Gastroesophageal sphincter (tissue), 3 donors: ENCODE measurements around the gene REEP3.

ENCODE experiments used
- POLR2A ChIP-seq, 2 donors: fragments of 450-650 bp; IDR thresholded peaks; one replicate each; pipeline ENCODE4 v1.6.1; 2017; ENCODE audit warnings: antibody characterized with exemption in 2 of 2, mild to moderate bottlenecking in 2 of 2, moderate library complexity in 1 of 2
- POLR2AphosphoS5 ChIP-seq: sonication (generic); formaldehyde crosslinking; IDR thresholded peaks from one replicate; pipeline ENCODE4 v1.6.1; 2017; ENCODE audit warnings: antibody characterized with exemption
- TF ChIP-seq, protein P1 (sequence below), 4 experiments: fragments of 200-600 bp in 2 of 4; fragments of 450-650 bp in 2 of 4; sonication (generic) in 1 of 4; IDR thresholded peaks; one replicate each; pipeline ENCODE4 v1.5.1; 2017 to 2019; ENCODE audit warnings: antibody characterized with exemption in 4 of 4, mild to moderate bottlenecking in 2 of 4, moderate library complexity in 2 of 4

DNA sequence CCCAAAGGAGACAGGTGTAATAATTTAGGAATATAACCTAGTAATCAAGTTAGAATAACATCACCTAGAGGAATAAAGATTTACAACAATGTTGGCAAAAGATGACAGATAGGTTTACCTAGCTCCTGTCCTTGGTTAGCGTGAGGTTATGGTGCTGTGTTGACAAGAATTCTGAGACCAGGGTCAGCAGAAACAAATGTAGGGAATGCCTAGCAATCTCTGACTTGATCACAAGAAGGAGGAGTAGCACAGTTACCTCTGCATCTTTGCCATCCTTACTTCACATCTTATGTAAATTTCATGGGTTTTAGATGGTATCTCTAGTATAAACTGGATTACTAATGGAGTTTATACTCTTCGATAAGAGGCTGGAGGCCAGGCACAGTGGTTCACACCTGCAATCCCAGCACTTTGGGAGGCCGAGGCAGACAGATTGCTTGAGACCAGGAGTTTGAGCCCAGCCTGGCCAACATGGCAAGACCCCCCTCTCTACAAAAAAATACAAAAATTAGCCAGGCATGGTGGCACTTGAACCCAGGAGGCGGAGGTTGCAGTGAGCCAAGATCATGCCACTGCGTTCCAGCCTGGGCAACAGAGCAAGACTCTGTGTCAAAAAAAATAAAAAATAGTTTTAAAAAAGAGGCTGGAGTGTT, 37.1 kb downstream of the REEP3 start:
- TF ChIP-seq POLR2A (IDR thresholded peaks at IDR 0.05) (no peak), POLR2AphosphoS5 (no peak)
- TF ChIP-seq, protein P1, sequence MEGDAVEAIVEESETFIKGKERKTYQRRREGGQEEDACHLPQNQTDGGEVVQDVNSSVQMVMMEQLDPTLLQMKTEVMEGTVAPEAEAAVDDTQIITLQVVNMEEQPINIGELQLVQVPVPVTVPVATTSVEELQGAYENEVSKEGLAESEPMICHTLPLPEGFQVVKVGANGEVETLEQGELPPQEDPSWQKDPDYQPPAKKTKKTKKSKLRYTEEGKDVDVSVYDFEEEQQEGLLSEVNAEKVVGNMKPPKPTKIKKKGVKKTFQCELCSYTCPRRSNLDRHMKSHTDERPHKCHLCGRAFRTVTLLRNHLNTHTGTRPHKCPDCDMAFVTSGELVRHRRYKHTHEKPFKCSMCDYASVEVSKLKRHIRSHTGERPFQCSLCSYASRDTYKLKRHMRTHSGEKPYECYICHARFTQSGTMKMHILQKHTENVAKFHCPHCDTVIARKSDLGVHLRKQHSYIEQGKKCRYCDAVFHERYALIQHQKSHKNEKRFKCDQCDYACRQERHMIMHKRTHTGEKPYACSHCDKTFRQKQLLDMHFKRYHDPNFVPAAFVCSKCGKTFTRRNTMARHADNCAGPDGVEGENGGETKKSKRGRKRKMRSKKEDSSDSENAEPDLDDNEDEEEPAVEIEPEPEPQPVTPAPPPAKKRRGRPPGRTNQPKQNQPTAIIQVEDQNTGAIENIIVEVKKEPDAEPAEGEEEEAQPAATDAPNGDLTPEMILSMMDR (IDR thresholded peaks at IDR 0.05), result no peak
